Activated gamma-delta T cell (primary cell): ENCODE data around the gene AGAP1.

Source experiments
- DNase-seq: peaks from one replicate; lab custom pipeline; 2025; lab: John Stamatoyannopoulos, UW

Gene AGAP1

GRCh38 chr2:235848055-235848454 is 354.2 kb downstream of the AGAP1 start:
- DNase-seq = no peak

- no peak for DNase-seq
Observed at GRCh38 chr2:235848946-235849345, 355.1 kb downstream of the AGAP1 start.

- no peak for DNase-seq
Observed at GRCh38 chr2:235849489-235849888, 355.6 kb downstream of the AGAP1 start.

GRCh38 chr2:235850289-235850688 is 356.4 kb downstream of the AGAP1 start:
- DNase-seq = no peak

GRCh38 chr2:235850771-235851551 is 357.1 kb downstream of the AGAP1 start:
- DNase-seq = no peak

GRCh38 chr2:235851828-235852525 is 358.1 kb downstream of the AGAP1 start:
- DNase-seq = no peak

- DNase-seq = no peak
Observed at GRCh38 chr2:235852526-235852920, 358.7 kb downstream of the AGAP1 start.

- DNase-seq = no peak
Observed at GRCh38 chr2:235854276-235854675, 360.4 kb downstream of the AGAP1 start.

GRCh38 chr2:235855011-235855410 is 361.2 kb downstream of the AGAP1 start:
- no peak for DNase-seq

- no peak for DNase-seq
Observed at GRCh38 chr2:235856151-235856854, 362.5 kb downstream of the AGAP1 start.

GRCh38 chr2:235857598-235857997 is 363.8 kb downstream of the AGAP1 start:
- DNase-seq = no peak

- no peak for DNase-seq
Observed at GRCh38 chr2:235858881-235859280, 365.0 kb downstream of the AGAP1 start.

- DNase-seq = no peak
Observed at GRCh38 chr2:235859651-235860050, 365.8 kb downstream of the AGAP1 start.

- no peak for DNase-seq
Observed at GRCh38 chr2:235860111-235860510, 366.3 kb downstream of the AGAP1 start.

- DNase-seq = no peak
Observed at GRCh38 chr2:235860871-235861270, 367.0 kb downstream of the AGAP1 start.

- no peak for DNase-seq
Observed at GRCh38 chr2:235861383-235861782, 367.5 kb downstream of the AGAP1 start.

- no peak for DNase-seq
Observed at GRCh38 chr2:235863414-235863813, 369.6 kb downstream of the AGAP1 start.

GRCh38 chr2:235864302-235864701 is 370.5 kb downstream of the AGAP1 start:
- no peak for DNase-seq

GRCh38 chr2:235864733-235865515 is 371.1 kb downstream of the AGAP1 start:
- DNase-seq = no peak

- DNase-seq = no peak
Observed at GRCh38 chr2:235866373-235866772, 372.5 kb downstream of the AGAP1 start.

GRCh38 chr2:235868224-235868623 is 374.4 kb downstream of the AGAP1 start:
- DNase-seq = no peak

- DNase-seq = no peak
Observed at GRCh38 chr2:235868645-235869044, 374.8 kb downstream of the AGAP1 start.
